A549 (cell line): ENCODE data around the gene STRN4. TPM values are rescaled to one million over a fixed set of nuclear protein-coding genes. Genes with fewer than 3 reads are reported as not detected.

Source experiments
- ATAC-seq, 2 experiments: fragments of 200-7000 bp in 1 of 2; fragments of >200 bp in 1 of 2; cut with Nextera tagmentation in 1 of 2; cut with Tn5 transposase in 1 of 2; 3 replicates each; pipeline versions ENCODE4 v1.8.0 to v1.9.1; 2018 to 2020; ENCODE audit warnings: mild to moderate bottlenecking in 1 of 2, moderate library complexity in 1 of 2
- CTCF ChIA-PET: fragments of 300-600 bp; sonication (Branson Sonifier 250); formaldehyde crosslinking; extraction: SDS; loops from one replicate; lab custom pipeline; 2021; ENCODE audit warnings: antibody characterized with exemption, inconsistent platforms; lab: Yijun Ruan, JAX
- POLR2A ChIA-PET: fragments of 350-600 bp; formaldehyde crosslinking; extraction: SDS; loops from one replicate; lab custom pipeline; 2021; ENCODE audit warnings: antibody characterized with exemption, inconsistent platforms; lab: Yijun Ruan, JAX
- DNase-seq, 2 experiments: peaks; one replicate each; pipeline versions ENCODE4 v3.0.0 to v3.0.0-alpha.2; 2011 to 2016; ENCODE audit warnings: low read depth in 1 of 2, low spot score in 1 of 2
- FAIRE-seq: peaks from 2 replicates; lab custom pipeline; 2011; peaks lifted over from hg19 to GRCh38; lab: Jason Lieb, UNC
- H3K27ac ChIP-seq, 2 experiments: fragments of >200 bp; sonication (Bioruptor Twin); formaldehyde crosslinking; 3 replicates each; pipeline ENCODE4 v1.5.1; 2016 to 2017
- H3K4me1 ChIP-seq: fragments of >200 bp; sonication (Bioruptor Twin); formaldehyde crosslinking; 3 replicates; pipeline ENCODE4 v1.6.1; 2016
- H3K4me2 ChIP-seq: fragments of >200 bp; sonication (Bioruptor Twin); formaldehyde crosslinking; 3 replicates; pipeline ENCODE4 v1.6.1; 2016
- H3K4me3 ChIP-seq: fragments of >200 bp; sonication (Bioruptor Twin); formaldehyde crosslinking; 3 replicates; pipeline ENCODE4 v1.5.1; 2016
- H3K9me3 ChIP-seq: fragments of >200 bp; sonication (Bioruptor Twin); formaldehyde crosslinking; 3 replicates; pipeline ENCODE4 v1.6.1; 2016
- CBX8 ChIP-seq: fragments of 200-600 bp; sonication (generic); IDR thresholded peaks from 2 replicates; pipeline ENCODE4 v1.6.1; 2016
- CEBPB ChIP-seq, 2 experiments: fragments of >200 bp in 1 of 2; sonication (Bioruptor Twin) in 1 of 2; formaldehyde crosslinking in 1 of 2; IDR thresholded peaks; 2 replicates each; pipeline ENCODE4 v1.6.1; 2012 to 2016
- EHF ChIP-seq: fragments of 250-450 bp; sonication (Bioruptor Pico); IDR thresholded peaks from 2 replicates; pipeline ENCODE4 v1.5.0; 2020; ENCODE audit warnings: mild to moderate bottlenecking
- EP300 ChIP-seq, 2 experiments: fragments of >200 bp; sonication (Bioruptor Twin); formaldehyde crosslinking; IDR thresholded peaks; 2 replicates in 1 of 2; 3 replicates in 1 of 2; pipeline ENCODE4 v1.6.1; 2016 to 2017
- FOXS1 ChIP-seq: fragments of 250-450 bp; sonication (Bioruptor Pico); IDR thresholded peaks from 2 replicates; pipeline ENCODE4 v1.5.0; 2020; ENCODE audit warnings: mild to moderate bottlenecking, moderate library complexity
- GATA3 ChIP-seq: IDR thresholded peaks from 2 replicates; pipeline ENCODE4 v1.6.1; 2012; ENCODE audit warnings: borderline replicate concordance
- HEYL ChIP-seq: fragments of 250-450 bp; sonication (Bioruptor Pico); IDR thresholded peaks from 2 replicates; pipeline ENCODE4 v1.8.0; 2021; ENCODE audit warnings: mild to moderate bottlenecking, moderate library complexity
- HOXA7 ChIP-seq: fragments of 250-450 bp; sonication (Bioruptor Pico); IDR thresholded peaks from 2 replicates; pipeline ENCODE4 v1.5.0; 2020; ENCODE audit warnings: mild to moderate bottlenecking, moderate library complexity
- HOXB13 ChIP-seq: fragments of 250-450 bp; sonication (Bioruptor Pico); IDR thresholded peaks from 2 replicates; pipeline ENCODE4 v1.5.0; 2020; ENCODE audit warnings: low read depth, mild to moderate bottlenecking, moderate library complexity
- HOXB5 ChIP-seq: fragments of 250-450 bp; sonication (Bioruptor Pico); IDR thresholded peaks from 2 replicates; pipeline ENCODE4 v1.5.0; 2020; ENCODE audit warnings: mild to moderate bottlenecking, moderate library complexity
- KDM5A ChIP-seq: fragments of 200-600 bp; sonication (generic); IDR thresholded peaks from 2 replicates; pipeline ENCODE4 v1.6.1; 2016; ENCODE audit warnings: antibody characterized with exemption, mild to moderate bottlenecking
- MAZ ChIP-seq: fragments of 150-350 bp; IDR thresholded peaks from 2 replicates; pipeline ENCODE4 v1.6.1; 2014; ENCODE audit warnings: antibody characterized with exemption, low read depth, low read length, borderline replicate concordance
- PBX3 ChIP-seq: IDR thresholded peaks from 2 replicates; pipeline ENCODE4 v1.6.1; 2012
- POLR2AphosphoS2 ChIP-seq: conservative IDR thresholded peaks from 2 replicates; pipeline ENCODE4 v1.6.1; 2012; ENCODE audit warnings: low read length, improper control_type of control experiment, inconsistent platforms
- RCOR1 ChIP-seq: fragments of 150-350 bp; IDR thresholded peaks from 2 replicates; pipeline ENCODE4 v1.6.1; 2014; ENCODE audit warnings: antibody characterized with exemption, low read length, low read depth
- SREBF2 ChIP-seq: fragments of 450-650 bp; IDR thresholded peaks from 2 replicates; pipeline ENCODE4 v1.6.1; 2014; ENCODE audit warnings: mild to moderate bottlenecking, moderate library complexity
- TFCP2L1 ChIP-seq: fragments of 250-450 bp; sonication (Bioruptor Pico); IDR thresholded peaks from 2 replicates; pipeline ENCODE4 v1.5.0; 2021; ENCODE audit warnings: mild to moderate bottlenecking
- ZC3H11A ChIP-seq: fragments of 450-650 bp; IDR thresholded peaks from 2 replicates; pipeline ENCODE4 v1.6.1; 2014; ENCODE audit warnings: antibody characterized with exemption, mild to moderate bottlenecking
- WGBS: methylation state at CpG from one replicate; pipeline ENCODE4 v1.1.6; 2017; ENCODE audit errors: missing lambda C conversion rate; 5-methylcytosine and 5-hydroxymethylcytosine counted together
- polyA plus RNA-seq, 4 experiments: library from polyadenylated mRNA; depleted of rRNA in 3 of 4; stranded (reverse); fragments of >200 nt; fragmentation: RNase III in 1 of 4; extraction: RNeasy Plus Mini Kit Qiagen cat#74134 plus additional on column Dnase treatment in 1 of 4; gene quantifications; 2 replicates in 3 of 4; 3 replicates in 1 of 4; pipeline ENCODE4 v1.2.3, GENCODE V29; 2011 to 2017
- TF ChIP-seq, protein P1 (sequence below): fragments of >200 bp; sonication (Bioruptor Twin); formaldehyde crosslinking; IDR thresholded peaks from 2 replicates; pipeline ENCODE4 v1.6.1; 2016

STRN4 gene
- polyA plus RNA-seq, 2 of the 4 experiments (the other 2 are of a cell fraction) = 62.8 to 70.0 TPM

DNA sequence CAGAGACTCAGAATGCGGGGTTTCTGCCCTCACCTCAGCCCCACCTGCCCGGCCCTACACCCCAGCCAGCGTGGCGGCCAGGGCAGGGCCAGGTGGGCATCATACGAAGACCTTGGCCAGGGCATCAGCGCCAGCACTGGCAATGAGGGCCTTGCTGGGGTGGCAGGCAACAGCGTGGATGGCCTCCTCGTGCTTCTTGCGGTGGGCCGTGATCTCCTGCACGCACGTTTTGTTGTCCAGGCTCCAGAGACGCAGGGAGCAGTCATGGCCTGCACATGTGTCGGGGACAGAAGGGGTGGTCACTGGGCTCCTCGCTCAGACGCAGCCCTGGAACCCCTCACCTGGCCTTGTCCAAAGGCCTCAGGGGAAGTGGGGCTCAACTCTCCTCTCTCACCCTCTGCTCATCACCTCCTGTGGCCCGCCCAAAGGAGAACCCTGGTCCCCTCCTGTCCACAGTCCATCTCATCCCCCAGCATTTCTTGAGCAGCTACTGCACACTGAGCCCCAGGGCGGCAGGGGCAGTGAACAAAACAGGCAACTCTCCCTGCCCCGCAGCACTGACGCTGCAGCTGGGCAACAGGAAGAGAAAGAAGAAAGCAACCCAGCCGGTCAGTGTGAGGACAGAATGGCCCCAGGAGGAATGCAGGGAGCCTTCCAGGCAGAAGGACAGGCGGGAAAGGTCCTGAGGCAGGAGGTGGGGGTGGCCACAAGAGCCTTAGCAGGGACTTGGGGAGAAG, 25.6 kb downstream of the STRN4 start:
- POLR2A ChIA-PET = interaction anchor here (1.1 kb wide), 1 partner anchor 25 kb away, joined by 3 read pairs; no protein-coding TSS in a partner anchor
- H3K27ac ChIP-seq = no peak overlapping the region
- no peak overlapping the region for H3K4me2 ChIP-seq
- no peak for ATAC-seq
- H3K4me3 ChIP-seq = no peak overlapping the region
- no peaks in the 10 kb centered on the region for H3K9me3 ChIP-seq
- FAIRE-seq = no peak
- TF ChIP-seq HOXA7 (no peak), EHF (CRISPR knock-in tag) (no peak), TFCP2L1 (CRISPR knock-in tag) (no peak), KDM5A (no peak), FOXS1 (CRISPR knock-in tag) (no peak), RCOR1 (no peak), HEYL (no peak), SREBF2 (no peak), POLR2AphosphoS2 (no peak), EP300 (IDR thresholded peaks at IDR 0.05) (no peak), CBX8 (no peak), HOXB5 (CRISPR knock-in tag) (no peak), MAZ (no peak), GATA3 (no peak), ZC3H11A (no peak)
- TF ChIP-seq, protein P1, sequence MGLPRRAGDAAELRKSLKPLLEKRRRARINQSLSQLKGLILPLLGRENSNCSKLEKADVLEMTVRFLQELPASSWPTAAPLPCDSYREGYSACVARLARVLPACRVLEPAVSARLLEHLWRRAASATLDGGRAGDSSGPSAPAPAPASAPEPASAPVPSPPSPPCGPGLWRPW = no peak
- no peak for DNase-seq
- CTCF ChIA-PET = interaction anchor here (1.0 to 4.5 kb wide), 5 partner anchors 9 to 59 kb away, joined by 3 to 64 read pairs (median 9); no protein-coding TSS in a partner anchor
- peaks cover 10% of the 10 kb centered on the region for H3K4me1 ChIP-seq
- 95% methylated on average over 22 of the region's 22 CpGs for WGBS

GRCh38 chr19:46719629-46720502, 26.4 kb downstream of the STRN4 start:
- Histone ChIP-seq H3K4me3 (no peak overlapping the region), H3K27ac (no peak overlapping the region), H3K4me1 (peaks cover 18% of the 10 kb centered on the region), H3K4me2 (no peak overlapping the region), H3K9me3 (no peaks in the 10 kb centered on the region)
- ATAC-seq (no peak), DNase-seq (no peak), FAIRE-seq (no peak)
- TF ChIP-seq HOXB13 (CRISPR knock-in tag) = no peak
- TF ChIP-seq CEBPB (IDR thresholded peaks at IDR 0.05) = peak in 1 of 2 experiments; percentile 38; a peak in 1 of 4 replicates
- ChIA-PET CTCF (interaction anchor here (1.0 to 4.5 kb wide), 4 partner anchors 9 to 89 kb away, joined by 3 to 64 read pairs (median 10); no protein-coding TSS in a partner anchor), POLR2A (no interaction called here)
- 77% methylated on average over 24 of the region's 25 CpGs for WGBS

GRCh38 chr19:46718934-46719622, 27.2 kb downstream of the STRN4 start:
- peaks cover 19% of the 10 kb centered on the region for H3K4me1 ChIP-seq
- ChIA-PET CTCF (interaction anchor here (0.7 to 4.5 kb wide), 6 partner anchors 10 to 88 kb away, joined by 3 to 64 read pairs (median 4); no protein-coding TSS in a partner anchor), POLR2A (no interaction called here)
- no peak for FAIRE-seq
- H3K9me3 ChIP-seq = no peaks in the 10 kb centered on the region
- ATAC-seq = no peak
- TF ChIP-seq PBX3 = 0 out of 2 replicates have a peak, but pooled peaks have one; percentile 12
- TF ChIP-seq RCOR1 = no peak
- WGBS = 88% methylated on average over 15 of the region's 15 CpGs
- H3K4me3 ChIP-seq = no peak overlapping the region
- no peak overlapping the region for H3K4me2 ChIP-seq
- no peak for DNase-seq
- H3K27ac ChIP-seq = no peak overlapping the region
